Occipital lobe (tissue), 2 donors: Measurements from ENCODE around the gene ZNF705A. TPM values are rescaled to one million over a fixed set of nuclear protein-coding genes. Genes with fewer than 3 reads are reported as not detected.
"Not testable (repeated sequence)": the region's sequence is repeated elsewhere in the genome, so short reads cannot be mapped to it uniquely, and the experiment has no call there.

Experiments used
- DNase-seq: peaks from one replicate; lab custom pipeline; 2025; lab: John Stamatoyannopoulos, UW
- total RNA-seq: library from RNA; depleted of rRNA; stranded (reverse); fragments of >200 nt; gene quantifications from one replicate; pipeline ENCODE4 v1.2.3, GENCODE V29; 2014

The ZNF705A gene
- total RNA-seq, 1 donor from 2014 or later, result not detected

DNA sequence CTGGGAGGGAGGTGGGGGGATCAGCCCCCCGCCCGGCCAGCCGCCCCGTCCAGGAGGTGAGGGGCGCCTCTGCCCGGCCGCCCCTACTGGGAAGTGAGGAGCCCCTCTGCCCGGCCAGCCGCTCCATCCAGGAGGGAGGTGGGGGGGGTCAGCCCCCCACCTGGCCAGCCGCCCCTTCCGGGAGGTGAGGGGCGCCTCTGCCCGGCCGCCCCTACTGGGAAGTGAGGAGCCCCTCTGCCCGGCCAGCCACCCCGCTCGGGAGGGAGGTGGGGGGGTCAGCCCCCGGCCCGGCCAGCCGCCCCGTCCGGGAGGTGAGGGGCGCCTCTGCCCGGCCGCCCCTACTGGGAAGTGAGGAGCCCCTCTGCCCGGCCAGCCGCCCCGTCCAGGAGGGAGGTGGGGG, 27.4 kb downstream of the ZNF705A start:
- not testable (repeated sequence) for DNase-seq

DNA sequence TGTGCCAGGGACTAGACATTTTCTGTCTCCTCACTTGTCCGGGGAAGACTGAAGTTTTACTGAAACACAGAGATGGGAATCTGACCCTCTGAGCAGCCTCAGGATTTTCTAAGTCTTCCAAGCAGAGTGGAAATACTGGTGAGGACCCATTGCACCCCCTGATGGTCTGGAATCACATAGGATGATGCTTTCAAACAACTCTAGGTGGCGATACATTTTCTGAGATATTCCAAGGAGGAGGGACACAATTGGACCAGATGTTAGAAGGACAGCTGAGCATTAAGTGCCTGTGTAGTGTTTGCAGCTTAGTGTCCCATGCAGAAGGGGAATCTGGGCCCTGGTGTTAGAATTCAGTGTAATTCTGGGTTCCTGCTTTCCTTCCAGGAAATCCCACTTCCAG, 31.3 kb downstream of the ZNF705A start:
- DNase-seq, result not testable (repeated sequence)

DNA sequence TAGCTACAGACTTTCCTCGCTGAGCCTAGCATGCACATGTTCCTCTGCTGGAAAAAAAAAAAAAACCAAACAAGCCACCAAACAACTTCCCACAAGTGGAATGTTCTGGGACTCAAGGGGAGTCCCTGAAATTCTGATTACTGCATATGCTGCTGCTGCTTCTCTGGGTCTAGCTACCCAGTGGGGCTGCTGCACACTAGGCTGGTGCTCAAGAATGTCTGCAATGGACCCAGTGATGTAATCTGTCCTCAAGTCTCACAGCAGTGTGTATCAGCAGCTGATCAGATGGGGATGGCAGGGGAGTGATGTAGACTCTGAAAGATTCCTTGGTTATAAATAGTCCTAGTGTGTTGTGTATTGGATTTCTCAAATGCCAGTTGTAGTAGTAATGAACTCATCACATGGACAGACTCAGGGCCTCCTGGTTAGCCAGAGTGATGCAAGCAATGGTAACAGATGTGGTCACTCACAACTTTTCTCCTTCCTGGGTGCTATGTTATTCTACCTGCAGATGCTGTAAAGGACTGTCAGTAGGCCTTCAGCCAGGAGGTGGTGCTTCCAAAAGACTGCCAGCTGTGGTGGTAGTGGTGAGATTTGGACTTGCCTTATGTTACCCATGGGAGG, 41.0 kb downstream of the ZNF705A start:
- not testable (repeated sequence) for DNase-seq

- DNase-seq, result not testable (repeated sequence)
Observed at GRCh38 chr12:8218711-8219382, 62.0 kb downstream of the ZNF705A start.

GRCh38 chr12:8221375-8221774, 64.6 kb downstream of the ZNF705A start:
- not testable (repeated sequence) for DNase-seq

DNA sequence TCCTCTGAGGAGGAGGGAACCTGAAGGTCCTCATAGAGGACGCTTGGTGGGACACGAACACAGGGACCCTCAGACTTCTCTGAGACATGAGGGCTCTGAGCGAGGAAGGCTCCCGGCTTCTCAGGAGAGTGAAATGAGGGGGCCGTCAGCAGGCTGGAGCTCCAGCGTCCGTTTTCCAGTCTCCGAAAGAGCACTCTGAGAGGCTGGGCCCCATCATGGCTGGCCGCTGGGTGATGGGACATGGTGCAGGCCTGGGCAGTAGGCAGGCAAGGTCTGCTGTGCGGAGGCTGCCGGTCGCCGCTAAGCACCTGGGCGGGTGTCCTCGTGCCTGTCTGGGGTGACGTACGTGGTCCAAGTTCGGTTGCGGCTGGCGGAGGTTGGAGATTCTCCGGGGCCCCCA, 65.0 kb downstream of the ZNF705A start:
- DNase-seq, result not testable (repeated sequence)

GRCh38 chr12:8222303-8222702, 65.5 kb downstream of the ZNF705A start:
- not testable (repeated sequence) for DNase-seq

GRCh38 chr12:8223646-8224045, 66.8 kb downstream of the ZNF705A start:
- not testable (repeated sequence) for DNase-seq

DNA sequence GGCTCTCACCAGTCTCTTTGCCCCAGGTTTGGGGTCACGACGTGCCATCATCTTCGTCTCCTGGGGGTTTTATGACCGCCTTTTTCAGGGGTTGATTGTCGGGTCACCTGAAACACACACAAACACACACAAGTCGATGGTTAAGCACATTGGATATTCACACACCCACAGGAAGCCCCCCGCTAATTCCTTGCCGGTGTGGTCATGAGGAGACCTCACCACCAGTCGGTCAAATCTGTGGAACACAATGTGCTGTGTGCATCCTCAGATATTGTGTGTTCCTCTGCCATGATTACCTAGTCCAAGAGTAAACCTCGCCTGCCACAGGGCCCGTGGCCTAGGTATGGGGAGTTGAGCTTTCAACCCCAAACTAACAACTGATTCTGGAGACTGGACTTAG, 68.0 kb downstream of the ZNF705A start:
- not testable (repeated sequence) for DNase-seq

DNA sequence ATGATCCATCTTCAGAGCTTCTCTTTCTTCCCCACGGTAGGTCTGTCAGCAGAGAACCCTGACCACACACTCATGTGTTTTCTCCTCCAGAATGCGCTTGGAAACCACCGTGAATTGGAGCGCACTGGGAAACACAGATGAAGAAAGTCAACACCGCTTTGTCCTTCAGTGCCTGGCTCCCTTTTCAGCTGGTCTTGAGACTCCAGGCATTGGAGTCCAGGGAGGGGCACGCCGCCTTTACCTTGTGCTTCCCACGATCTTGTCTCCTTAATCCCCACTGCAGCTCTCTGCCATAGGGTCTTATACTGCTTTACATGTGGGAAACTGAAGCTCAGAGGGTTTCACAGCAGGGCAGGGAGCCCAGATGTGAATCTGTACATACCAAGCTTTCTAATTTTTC, 69.5 kb downstream of the ZNF705A start:
- no peak for DNase-seq

GRCh38 chr12:8226992-8227731, 70.3 kb downstream of the ZNF705A start, which contains the start of gene FAM90A1:
Gene FAM90A1 (minus strand): TSS chr12:8227618. CDS start chr12:8224832, 2,786 bp downstream.
- peak; percentile 7 for DNase-seq

GRCh38 chr12:8227732-8228077, 70.9 kb downstream of the ZNF705A start:
- DNase-seq, result not testable (repeated sequence)

- DNase-seq, result not testable (repeated sequence)
Observed at GRCh38 chr12:8228607-8229006, 71.8 kb downstream of the ZNF705A start.

GRCh38 chr12:8229486-8229885, 72.7 kb downstream of the ZNF705A start:
- not testable (repeated sequence) for DNase-seq

Other genes with a start within 250 kb of the ZNF705A start
- gene SLC2A3, start 220.8 kb upstream of the ZNF705A start, total RNA-seq, result 57.1 TPM
- gene FOXJ2, start 124.3 kb upstream of the ZNF705A start, total RNA-seq, result 7.3 TPM
- 3.1 TPM for gene C3AR1, start 90.7 kb upstream of the ZNF705A start, total RNA-seq
- gene NECAP1, start 74.7 kb upstream of the ZNF705A start, total RNA-seq, result 174 TPM
- 0.31 TPM for gene CLEC4A, start 33.4 kb upstream of the ZNF705A start, total RNA-seq
- 0.16 TPM for gene FAM90A1, start 70.6 kb downstream of the ZNF705A start, total RNA-seq